MM.1S (cell line): Measurements from ENCODE around the gene AGPAT2.

ENCODE experiments used
- EZH2 ChIP-seq: fragments of 300-600 bp; sonication (generic); optimal IDR thresholded peaks from 2 replicates; pipeline ENCODE3; 2017; ENCODE audit warnings: low read depth, mild to moderate bottlenecking, antibody characterized with exemption, low read length, mixed read lengths
- TF ChIP-seq, protein P1 (sequence below): fragments of 300-600 bp; sonication (generic); IDR thresholded peaks from 2 replicates; pipeline ENCODE4 v1.5.1; 2016; ENCODE audit warnings: antibody characterized with exemption, low read length, mixed read lengths

DNA sequence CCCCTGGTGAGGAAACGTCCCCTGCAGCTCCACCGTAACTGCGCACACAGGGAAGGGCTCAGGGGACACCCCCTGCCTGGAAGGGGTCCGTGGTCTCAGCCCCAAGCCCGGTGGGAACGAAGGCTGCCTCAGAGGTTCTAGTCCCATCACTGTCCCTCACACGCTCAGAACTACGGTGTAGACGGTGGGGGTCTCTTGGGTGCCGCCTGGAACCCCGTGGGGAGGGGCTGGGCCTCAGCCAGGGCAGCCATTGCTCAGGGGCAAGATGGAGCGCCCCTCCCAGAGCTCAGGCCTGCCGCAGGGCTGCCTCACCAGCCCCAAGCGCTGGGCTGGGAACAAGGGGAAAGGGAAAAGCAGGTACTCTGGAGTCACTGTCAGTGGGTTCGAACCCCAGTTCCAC, 2.9 kb downstream of the AGPAT2 start:
- TF ChIP-seq, protein P1, sequence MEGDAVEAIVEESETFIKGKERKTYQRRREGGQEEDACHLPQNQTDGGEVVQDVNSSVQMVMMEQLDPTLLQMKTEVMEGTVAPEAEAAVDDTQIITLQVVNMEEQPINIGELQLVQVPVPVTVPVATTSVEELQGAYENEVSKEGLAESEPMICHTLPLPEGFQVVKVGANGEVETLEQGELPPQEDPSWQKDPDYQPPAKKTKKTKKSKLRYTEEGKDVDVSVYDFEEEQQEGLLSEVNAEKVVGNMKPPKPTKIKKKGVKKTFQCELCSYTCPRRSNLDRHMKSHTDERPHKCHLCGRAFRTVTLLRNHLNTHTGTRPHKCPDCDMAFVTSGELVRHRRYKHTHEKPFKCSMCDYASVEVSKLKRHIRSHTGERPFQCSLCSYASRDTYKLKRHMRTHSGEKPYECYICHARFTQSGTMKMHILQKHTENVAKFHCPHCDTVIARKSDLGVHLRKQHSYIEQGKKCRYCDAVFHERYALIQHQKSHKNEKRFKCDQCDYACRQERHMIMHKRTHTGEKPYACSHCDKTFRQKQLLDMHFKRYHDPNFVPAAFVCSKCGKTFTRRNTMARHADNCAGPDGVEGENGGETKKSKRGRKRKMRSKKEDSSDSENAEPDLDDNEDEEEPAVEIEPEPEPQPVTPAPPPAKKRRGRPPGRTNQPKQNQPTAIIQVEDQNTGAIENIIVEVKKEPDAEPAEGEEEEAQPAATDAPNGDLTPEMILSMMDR, result no peak
- no peak for TF ChIP-seq EZH2
